GM23338 (cell line): ENCODE data around the gene ZC3H12C. TPM values are rescaled to one million over a fixed set of nuclear protein-coding genes. Genes with fewer than 3 reads are reported as not detected.

ENCODE experiments used
- ATAC-seq: fragments of 200-7000 bp; cut with Tn5 transposase; 3 replicates; pipeline ENCODE4 v1.9.1; 2020
- DNase-seq: peaks from one replicate; pipeline ENCODE4 v3.0.0-alpha.2; 2015; ENCODE audit warnings: low spot score
- H2AFZ ChIP-seq: fragments of 200-600 bp; sonication (generic); 2 replicates; pipeline ENCODE4 v1.8.0; 2016; ENCODE audit warnings: antibody characterized with exemption, mild to moderate bottlenecking, moderate library complexity
- H3F3A ChIP-seq: fragments of 200-600 bp; sonication (generic); replicated peaks from 2 replicates; pipeline ENCODE4 v1.8.0; 2017; ENCODE audit warnings: antibody characterized with exemption, mixed run types, low read depth
- H3K27ac ChIP-seq: fragments of 200-600 bp; sonication (generic); 2 replicates; pipeline ENCODE4 v1.6.1; 2016; ENCODE audit warnings: low read depth
- H3K27me3 ChIP-seq: fragments of 200-600 bp; sonication (generic); 2 replicates; pipeline ENCODE4 v1.8.0; 2016; ENCODE audit warnings: mild to moderate bottlenecking, mixed run types, moderate library complexity; ENCODE audit not compliant: insufficient read depth
- H3K36me3 ChIP-seq: fragments of 200-600 bp; sonication (generic); 2 replicates; pipeline ENCODE4 v1.8.0; 2016; ENCODE audit warnings: mild to moderate bottlenecking; ENCODE audit not compliant: insufficient read depth
- H3K4me1 ChIP-seq: fragments of 200-600 bp; sonication (generic); 2 replicates; pipeline ENCODE4 v1.8.0; 2016; ENCODE audit warnings: mild to moderate bottlenecking, moderate library complexity; ENCODE audit not compliant: insufficient read depth
- H3K4me2 ChIP-seq: fragments of 200-600 bp; sonication (generic); 2 replicates; pipeline ENCODE4 v1.7.1; 2017; ENCODE audit warnings: mixed run types
- H3K4me3 ChIP-seq: fragments of 200-600 bp; sonication (generic); 2 replicates; pipeline ENCODE4 v1.6.1; 2016; ENCODE audit warnings: mixed run types
- H3K79me2 ChIP-seq: fragments of 200-600 bp; sonication (generic); replicated peaks from 2 replicates; pipeline ENCODE4 v1.8.0; 2017; ENCODE audit warnings: mild to moderate bottlenecking; ENCODE audit not compliant: insufficient read depth
- H3K9me2 ChIP-seq: fragments of 200-600 bp; sonication (generic); 2 replicates; pipeline ENCODE4 v1.8.0; 2017; ENCODE audit not compliant: insufficient read depth
- H4K20me1 ChIP-seq: fragments of 200-600 bp; sonication (generic); replicated peaks from 2 replicates; pipeline ENCODE4 v1.8.0; 2017; ENCODE audit warnings: mild to moderate bottlenecking; ENCODE audit not compliant: insufficient read depth
- H3K27ac Mint-ChIP-seq: 2 replicates; pipeline ENCODE4 v1.8.0; 2020; ENCODE audit warnings: inconsistent platforms, mild to moderate bottlenecking, moderate library complexity, mixed read lengths
- H3K27me3 Mint-ChIP-seq: 3 replicates; pipeline ENCODE4 v1.8.0; 2022; ENCODE audit warnings: low read depth, mild to moderate bottlenecking, moderate library complexity, mixed read lengths, inconsistent platforms; ENCODE audit not compliant: insufficient read depth, poor library complexity
- H3K36me3 Mint-ChIP-seq: 3 replicates; pipeline ENCODE4 v1.8.0; 2021; ENCODE audit warnings: low read depth, mild to moderate bottlenecking, inconsistent platforms, moderate library complexity, mixed read lengths
- H3K4me1 Mint-ChIP-seq: 3 replicates; pipeline ENCODE4 v1.8.0; 2020; ENCODE audit warnings: mild to moderate bottlenecking, inconsistent platforms, mixed read lengths
- H3K4me3 Mint-ChIP-seq: 3 replicates; pipeline ENCODE4 v1.8.0; 2021; ENCODE audit warnings: moderate library complexity, mild to moderate bottlenecking, inconsistent platforms, mixed read lengths
- H3K9me3 Mint-ChIP-seq: 3 replicates; pipeline ENCODE4 v1.8.0; 2020; ENCODE audit warnings: moderate library complexity, mild to moderate bottlenecking, inconsistent platforms, mixed read lengths
- CREB1 ChIP-seq: fragments of 250-450 bp; sonication (Bioruptor Pico); IDR thresholded peaks from 2 replicates; pipeline ENCODE4 v1.5.0; 2020; ENCODE audit warnings: low read depth, mild to moderate bottlenecking, moderate library complexity
- EZH2 ChIP-seq: fragments of 200-600 bp; sonication (generic); IDR thresholded peaks from one replicate; pipeline ENCODE4 v1.8.0; 2017; ENCODE audit warnings: antibody characterized with exemption, mild to moderate bottlenecking, low read depth; ENCODE audit not compliant: unreplicated experiment
- EZH2phosphoT487 ChIP-seq: fragments of 200-600 bp; sonication (generic); IDR thresholded peaks from one replicate; pipeline ENCODE4 v1.8.1; 2018; ENCODE audit warnings: antibody characterized with exemption; ENCODE audit not compliant: unreplicated experiment
- JUNB ChIP-seq: IDR thresholded peaks from one replicate; pipeline ENCODE4 v1.6.1; 2016; ENCODE audit warnings: antibody characterized with exemption; ENCODE audit not compliant: unreplicated experiment
- NANOG ChIP-seq: IDR thresholded peaks from 2 replicates; pipeline ENCODE4 v1.6.1; 2016; ENCODE audit warnings: antibody characterized with exemption, borderline replicate concordance
- POLR2AphosphoS5 ChIP-seq: IDR thresholded peaks from 2 replicates; pipeline ENCODE4 v1.6.1; 2016; ENCODE audit warnings: antibody characterized with exemption, low read depth
- STAT1 ChIP-seq: IDR thresholded peaks from one replicate; pipeline ENCODE4 v1.6.1; 2016; ENCODE audit warnings: antibody characterized with exemption; ENCODE audit not compliant: unreplicated experiment
- ZNF114 ChIP-seq: fragments of 250-450 bp; sonication (Bioruptor Pico); IDR thresholded peaks from 2 replicates; pipeline ENCODE4 v1.5.0; 2020; ENCODE audit warnings: mild to moderate bottlenecking, moderate library complexity
- ZNF331 ChIP-seq: fragments of 250-450 bp; sonication (Bioruptor Pico); IDR thresholded peaks from 2 replicates; pipeline ENCODE4 v1.5.0; 2020; ENCODE audit warnings: low read depth, mild to moderate bottlenecking, moderate library complexity
- polyA plus RNA-seq: library from polyadenylated mRNA; unstranded; fragments of >200 nt; fragmentation: Nextera tagmentation; extraction: Ambion mirVana; gene quantifications from 2 replicates; pipeline ENCODE4 v1.2.1, GENCODE V29; 2016
- total RNA-seq: library from RNA; depleted of rRNA; stranded (reverse); fragments of >200 nt; shearing (Covaris generic); gene quantifications from 2 replicates; pipeline ENCODE4 v1.2.3, GENCODE V29; 2014
- TF ChIP-seq, protein P1 (sequence below): IDR thresholded peaks from one replicate; pipeline ENCODE4 v1.6.1; 2018; ENCODE audit warnings: antibody characterized with exemption; ENCODE audit not compliant: unreplicated experiment
- TF ChIP-seq, protein P2 (sequence below): IDR thresholded peaks from 2 replicates; pipeline ENCODE4 v1.6.1; 2016; ENCODE audit warnings: antibody characterized with exemption
- TF ChIP-seq, protein P3 (sequence below): fragments of 250-450 bp; sonication (Bioruptor Pico); IDR thresholded peaks from 2 replicates; pipeline ENCODE4 v1.5.0; 2020; ENCODE audit warnings: mild to moderate bottlenecking, moderate library complexity
- TF ChIP-seq, protein P4 (sequence below), 2 experiments: fragments of 200-600 bp in 1 of 2; sonication (generic) in 1 of 2; conservative IDR thresholded peaks; 2 replicates each; pipeline versions ENCODE4 v1.5.1 to v1.6.1; 2016 to 2017; ENCODE audit warnings: antibody characterized with exemption in 2 of 2, low read depth in 2 of 2, mild to moderate bottlenecking in 2 of 2, moderate library complexity in 1 of 2

ZC3H12C gene
- total and polyA plus RNA-seq, 2 experiments from 2014 or later, result 0.55 to 2.4 TPM

DNA sequence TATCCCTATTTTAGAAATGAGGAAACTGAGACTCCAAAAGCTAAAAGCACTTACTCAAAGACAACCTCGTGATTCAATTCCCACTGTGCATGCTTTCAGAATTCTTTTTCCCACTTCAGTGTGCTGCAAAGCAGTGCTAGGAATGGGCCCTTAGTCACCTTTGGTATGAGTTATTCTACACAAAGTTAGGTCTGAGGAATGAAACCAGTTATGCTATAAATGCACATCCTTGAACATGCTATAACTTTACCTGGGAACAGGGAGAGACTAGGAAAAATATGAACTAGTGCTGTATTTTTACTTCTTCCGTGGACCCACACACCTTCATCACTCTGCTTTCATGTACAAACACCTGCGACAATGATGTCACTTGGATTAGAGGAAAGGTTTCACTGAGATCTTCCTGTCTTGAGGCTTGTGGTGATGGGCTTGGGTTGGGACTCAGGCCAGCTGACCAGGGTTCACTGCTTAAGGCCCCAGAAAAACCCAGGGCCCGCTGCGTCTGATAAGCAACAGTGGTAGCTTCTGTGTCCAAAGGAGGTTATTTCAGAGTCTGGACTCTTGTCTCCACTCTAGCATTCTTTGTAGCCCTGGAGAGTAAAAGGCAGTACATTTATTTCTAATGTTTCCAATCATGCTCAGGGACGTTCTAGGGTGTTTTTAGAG lies 81.6 kb downstream of the ZC3H12C start:
- peak overlapping the region; percentile 61 for H3K4me2 ChIP-seq
- H3K4me3 ChIP-seq, result peak overlapping the region; percentile 30
- H3K79me2 ChIP-seq, result no peaks in the 10 kb centered on the region
- H4K20me1 ChIP-seq, result no peaks in the 10 kb centered on the region
- H3F3A ChIP-seq, result peaks cover 5% of the 10 kb centered on the region; the same call in 1 of the 2 replicates
- Mint-ChIP-seq H3K9me3 (no peaks in the 10 kb centered on the region), H3K4me3 (peak overlapping the region; percentile 55), H3K36me3 (no peaks in the 10 kb centered on the region), H3K27ac (no peak overlapping the region; the same call in 1 of the 2 replicates), H3K27me3 (peaks cover 4% of the 10 kb centered on the region), H3K4me1 (peaks cover 46% of the 10 kb centered on the region)
- TF ChIP-seq POLR2AphosphoS5, result no peak
- no peak for TF ChIP-seq EZH2
- TF ChIP-seq STAT1, result no peak
- no peak for TF ChIP-seq ZNF114 (CRISPR knock-in tag)
- TF ChIP-seq, protein P1, sequence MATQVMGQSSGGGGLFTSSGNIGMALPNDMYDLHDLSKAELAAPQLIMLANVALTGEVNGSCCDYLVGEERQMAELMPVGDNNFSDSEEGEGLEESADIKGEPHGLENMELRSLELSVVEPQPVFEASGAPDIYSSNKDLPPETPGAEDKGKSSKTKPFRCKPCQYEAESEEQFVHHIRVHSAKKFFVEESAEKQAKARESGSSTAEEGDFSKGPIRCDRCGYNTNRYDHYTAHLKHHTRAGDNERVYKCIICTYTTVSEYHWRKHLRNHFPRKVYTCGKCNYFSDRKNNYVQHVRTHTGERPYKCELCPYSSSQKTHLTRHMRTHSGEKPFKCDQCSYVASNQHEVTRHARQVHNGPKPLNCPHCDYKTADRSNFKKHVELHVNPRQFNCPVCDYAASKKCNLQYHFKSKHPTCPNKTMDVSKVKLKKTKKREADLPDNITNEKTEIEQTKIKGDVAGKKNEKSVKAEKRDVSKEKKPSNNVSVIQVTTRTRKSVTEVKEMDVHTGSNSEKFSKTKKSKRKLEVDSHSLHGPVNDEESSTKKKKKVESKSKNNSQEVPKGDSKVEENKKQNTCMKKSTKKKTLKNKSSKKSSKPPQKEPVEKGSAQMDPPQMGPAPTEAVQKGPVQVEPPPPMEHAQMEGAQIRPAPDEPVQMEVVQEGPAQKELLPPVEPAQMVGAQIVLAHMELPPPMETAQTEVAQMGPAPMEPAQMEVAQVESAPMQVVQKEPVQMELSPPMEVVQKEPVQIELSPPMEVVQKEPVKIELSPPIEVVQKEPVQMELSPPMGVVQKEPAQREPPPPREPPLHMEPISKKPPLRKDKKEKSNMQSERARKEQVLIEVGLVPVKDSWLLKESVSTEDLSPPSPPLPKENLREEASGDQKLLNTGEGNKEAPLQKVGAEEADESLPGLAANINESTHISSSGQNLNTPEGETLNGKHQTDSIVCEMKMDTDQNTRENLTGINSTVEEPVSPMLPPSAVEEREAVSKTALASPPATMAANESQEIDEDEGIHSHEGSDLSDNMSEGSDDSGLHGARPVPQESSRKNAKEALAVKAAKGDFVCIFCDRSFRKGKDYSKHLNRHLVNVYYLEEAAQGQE, result no peak
- TF ChIP-seq CREB1, result no peak
- no peak for TF ChIP-seq ZNF331
- TF ChIP-seq, protein P2, sequence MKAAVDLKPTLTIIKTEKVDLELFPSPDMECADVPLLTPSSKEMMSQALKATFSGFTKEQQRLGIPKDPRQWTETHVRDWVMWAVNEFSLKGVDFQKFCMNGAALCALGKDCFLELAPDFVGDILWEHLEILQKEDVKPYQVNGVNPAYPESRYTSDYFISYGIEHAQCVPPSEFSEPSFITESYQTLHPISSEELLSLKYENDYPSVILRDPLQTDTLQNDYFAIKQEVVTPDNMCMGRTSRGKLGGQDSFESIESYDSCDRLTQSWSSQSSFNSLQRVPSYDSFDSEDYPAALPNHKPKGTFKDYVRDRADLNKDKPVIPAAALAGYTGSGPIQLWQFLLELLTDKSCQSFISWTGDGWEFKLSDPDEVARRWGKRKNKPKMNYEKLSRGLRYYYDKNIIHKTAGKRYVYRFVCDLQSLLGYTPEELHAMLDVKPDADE, result no peak
- TF ChIP-seq, protein P3, sequence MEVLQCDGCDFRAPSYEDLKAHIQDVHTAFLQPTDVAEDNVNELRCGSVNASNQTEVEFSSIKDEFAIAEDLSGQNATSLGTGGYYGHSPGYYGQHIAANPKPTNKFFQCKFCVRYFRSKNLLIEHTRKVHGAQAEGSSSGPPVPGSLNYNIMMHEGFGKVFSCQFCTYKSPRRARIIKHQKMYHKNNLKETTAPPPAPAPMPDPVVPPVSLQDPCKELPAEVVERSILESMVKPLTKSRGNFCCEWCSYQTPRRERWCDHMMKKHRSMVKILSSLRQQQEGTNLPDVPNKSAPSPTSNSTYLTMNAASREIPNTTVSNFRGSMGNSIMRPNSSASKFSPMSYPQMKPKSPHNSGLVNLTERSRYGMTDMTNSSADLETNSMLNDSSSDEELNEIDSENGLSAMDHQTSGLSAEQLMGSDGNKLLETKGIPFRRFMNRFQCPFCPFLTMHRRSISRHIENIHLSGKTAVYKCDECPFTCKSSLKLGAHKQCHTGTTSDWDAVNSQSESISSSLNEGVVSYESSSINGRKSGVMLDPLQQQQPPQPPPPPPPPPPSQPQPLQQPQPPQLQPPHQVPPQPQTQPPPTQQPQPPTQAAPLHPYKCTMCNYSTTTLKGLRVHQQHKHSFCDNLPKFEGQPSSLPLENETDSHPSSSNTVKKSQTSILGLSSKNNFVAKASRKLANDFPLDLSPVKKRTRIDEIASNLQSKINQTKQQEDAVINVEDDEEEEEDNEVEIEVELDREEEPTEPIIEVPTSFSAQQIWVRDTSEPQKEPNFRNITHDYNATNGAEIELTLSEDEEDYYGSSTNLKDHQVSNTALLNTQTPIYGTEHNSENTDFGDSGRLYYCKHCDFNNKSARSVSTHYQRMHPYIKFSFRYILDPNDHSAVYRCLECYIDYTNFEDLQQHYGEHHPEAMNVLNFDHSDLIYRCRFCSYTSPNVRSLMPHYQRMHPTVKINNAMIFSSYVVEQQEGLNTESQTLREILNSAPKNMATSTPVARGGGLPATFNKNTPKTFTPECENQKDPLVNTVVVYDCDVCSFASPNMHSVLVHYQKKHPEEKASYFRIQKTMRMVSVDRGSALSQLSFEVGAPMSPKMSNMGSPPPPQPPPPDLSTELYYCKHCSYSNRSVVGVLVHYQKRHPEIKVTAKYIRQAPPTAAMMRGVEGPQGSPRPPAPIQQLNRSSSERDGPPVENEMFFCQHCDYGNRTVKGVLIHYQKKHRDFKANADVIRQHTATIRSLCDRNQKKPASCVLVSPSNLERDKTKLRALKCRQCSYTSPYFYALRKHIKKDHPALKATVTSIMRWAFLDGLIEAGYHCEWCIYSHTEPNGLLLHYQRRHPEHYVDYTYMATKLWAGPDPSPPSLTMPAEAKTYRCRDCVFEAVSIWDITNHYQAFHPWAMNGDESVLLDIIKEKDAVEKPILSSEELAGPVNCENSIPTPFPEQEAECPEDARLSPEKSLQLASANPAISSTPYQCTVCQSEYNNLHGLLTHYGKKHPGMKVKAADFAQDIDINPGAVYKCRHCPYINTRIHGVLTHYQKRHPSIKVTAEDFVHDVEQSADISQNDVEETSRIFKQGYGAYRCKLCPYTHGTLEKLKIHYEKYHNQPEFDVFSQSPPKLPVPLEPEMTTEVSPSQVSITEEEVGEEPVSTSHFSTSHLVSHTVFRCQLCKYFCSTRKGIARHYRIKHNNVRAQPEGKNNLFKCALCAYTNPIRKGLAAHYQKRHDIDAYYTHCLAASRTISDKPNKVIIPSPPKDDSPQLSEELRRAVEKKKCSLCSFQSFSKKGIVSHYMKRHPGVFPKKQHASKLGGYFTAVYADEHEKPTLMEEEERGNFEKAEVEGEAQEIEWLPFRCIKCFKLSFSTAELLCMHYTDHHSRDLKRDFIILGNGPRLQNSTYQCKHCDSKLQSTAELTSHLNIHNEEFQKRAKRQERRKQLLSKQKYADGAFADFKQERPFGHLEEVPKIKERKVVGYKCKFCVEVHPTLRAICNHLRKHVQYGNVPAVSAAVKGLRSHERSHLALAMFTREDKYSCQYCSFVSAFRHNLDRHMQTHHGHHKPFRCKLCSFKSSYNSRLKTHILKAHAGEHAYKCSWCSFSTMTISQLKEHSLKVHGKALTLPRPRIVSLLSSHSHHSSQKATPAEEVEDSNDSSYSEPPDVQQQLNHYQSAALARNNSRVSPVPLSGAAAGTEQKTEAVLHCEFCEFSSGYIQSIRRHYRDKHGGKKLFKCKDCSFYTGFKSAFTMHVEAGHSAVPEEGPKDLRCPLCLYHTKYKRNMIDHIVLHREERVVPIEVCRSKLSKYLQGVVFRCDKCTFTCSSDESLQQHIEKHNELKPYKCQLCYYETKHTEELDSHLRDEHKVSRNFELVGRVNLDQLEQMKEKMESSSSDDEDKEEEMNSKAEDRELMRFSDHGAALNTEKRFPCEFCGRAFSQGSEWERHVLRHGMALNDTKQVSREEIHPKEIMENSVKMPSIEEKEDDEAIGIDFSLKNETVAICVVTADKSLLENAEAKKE (CRISPR knock-in tag), result no peak
- TF ChIP-seq, protein P4, sequence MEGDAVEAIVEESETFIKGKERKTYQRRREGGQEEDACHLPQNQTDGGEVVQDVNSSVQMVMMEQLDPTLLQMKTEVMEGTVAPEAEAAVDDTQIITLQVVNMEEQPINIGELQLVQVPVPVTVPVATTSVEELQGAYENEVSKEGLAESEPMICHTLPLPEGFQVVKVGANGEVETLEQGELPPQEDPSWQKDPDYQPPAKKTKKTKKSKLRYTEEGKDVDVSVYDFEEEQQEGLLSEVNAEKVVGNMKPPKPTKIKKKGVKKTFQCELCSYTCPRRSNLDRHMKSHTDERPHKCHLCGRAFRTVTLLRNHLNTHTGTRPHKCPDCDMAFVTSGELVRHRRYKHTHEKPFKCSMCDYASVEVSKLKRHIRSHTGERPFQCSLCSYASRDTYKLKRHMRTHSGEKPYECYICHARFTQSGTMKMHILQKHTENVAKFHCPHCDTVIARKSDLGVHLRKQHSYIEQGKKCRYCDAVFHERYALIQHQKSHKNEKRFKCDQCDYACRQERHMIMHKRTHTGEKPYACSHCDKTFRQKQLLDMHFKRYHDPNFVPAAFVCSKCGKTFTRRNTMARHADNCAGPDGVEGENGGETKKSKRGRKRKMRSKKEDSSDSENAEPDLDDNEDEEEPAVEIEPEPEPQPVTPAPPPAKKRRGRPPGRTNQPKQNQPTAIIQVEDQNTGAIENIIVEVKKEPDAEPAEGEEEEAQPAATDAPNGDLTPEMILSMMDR (conservative IDR thresholded peaks at IDR 0.05; ENCODE audit: low read depth in 2 of 2), result no peak
- TF ChIP-seq NANOG, result no peak
- TF ChIP-seq EZH2phosphoT487, result no peak
- TF ChIP-seq JUNB, result no peak
- H2AFZ ChIP-seq, result no peak overlapping the region
- H3K27me3 ChIP-seq, result peaks cover 10% of the 10 kb centered on the region
- peaks cover 5% of the 10 kb centered on the region; the same call in 1 of the 2 replicates for H3K9me2 ChIP-seq
- H3K36me3 ChIP-seq, result no peaks in the 10 kb centered on the region
- 0 out of 2 replicates have a peak overlapping the region, but pooled peaks have one; percentile 24 for H3K27ac ChIP-seq
- ATAC-seq (no peak), DNase-seq (no peak)
- peaks cover 40% of the 10 kb centered on the region for H3K4me1 ChIP-seq
